Brain microvascular endothelial cell (primary cell): ENCODE data around the gene CRTC3.

ENCODE experiments used
- DNase-seq: peaks from one replicate; pipeline ENCODE4 v3.0.0-alpha.2; 2020
- H3K27ac ChIP-seq: fragments of 250-450 bp; sonication (Bioruptor Pico); 2 replicates; pipeline ENCODE4 v1.5.1; 2020; ENCODE audit warnings: mild to moderate bottlenecking, moderate library complexity
- H3K27me3 ChIP-seq: fragments of 250-450 bp; sonication (Bioruptor Pico); replicated peaks from 2 replicates; pipeline ENCODE4 v1.5.1; 2020; ENCODE audit warnings: mild to moderate bottlenecking
- H3K36me3 ChIP-seq: fragments of 250-450 bp; sonication (Bioruptor Pico); replicated peaks from 2 replicates; pipeline ENCODE4 v1.5.1; 2020; ENCODE audit warnings: mild to moderate bottlenecking
- H3K4me3 ChIP-seq: 2 replicates; pipeline ENCODE4 v1.5.1; 2011; ENCODE audit warnings: low read depth, mild to moderate bottlenecking, control low read depth, low read length, moderate library complexity
- in situ Hi-C: cut with HindIII; loops from 2 replicates; pipeline ENCODE4 v1.10.0; 2017; ENCODE audit warnings: low sequenced_read_pairs, low pct_ligation_motif_present
- TF ChIP-seq, protein P1 (sequence below): IDR thresholded peaks from 2 replicates; pipeline ENCODE4 v1.5.1; 2011; ENCODE audit warnings: low read depth, mild to moderate bottlenecking, moderate library complexity, low read length, control low read depth, inconsistent platforms; ENCODE audit errors: missing control alignments

CRTC3 gene

GRCh38 chr15:90585863-90586262 is 56.1 kb downstream of the CRTC3 start:
- TF ChIP-seq, protein P1, sequence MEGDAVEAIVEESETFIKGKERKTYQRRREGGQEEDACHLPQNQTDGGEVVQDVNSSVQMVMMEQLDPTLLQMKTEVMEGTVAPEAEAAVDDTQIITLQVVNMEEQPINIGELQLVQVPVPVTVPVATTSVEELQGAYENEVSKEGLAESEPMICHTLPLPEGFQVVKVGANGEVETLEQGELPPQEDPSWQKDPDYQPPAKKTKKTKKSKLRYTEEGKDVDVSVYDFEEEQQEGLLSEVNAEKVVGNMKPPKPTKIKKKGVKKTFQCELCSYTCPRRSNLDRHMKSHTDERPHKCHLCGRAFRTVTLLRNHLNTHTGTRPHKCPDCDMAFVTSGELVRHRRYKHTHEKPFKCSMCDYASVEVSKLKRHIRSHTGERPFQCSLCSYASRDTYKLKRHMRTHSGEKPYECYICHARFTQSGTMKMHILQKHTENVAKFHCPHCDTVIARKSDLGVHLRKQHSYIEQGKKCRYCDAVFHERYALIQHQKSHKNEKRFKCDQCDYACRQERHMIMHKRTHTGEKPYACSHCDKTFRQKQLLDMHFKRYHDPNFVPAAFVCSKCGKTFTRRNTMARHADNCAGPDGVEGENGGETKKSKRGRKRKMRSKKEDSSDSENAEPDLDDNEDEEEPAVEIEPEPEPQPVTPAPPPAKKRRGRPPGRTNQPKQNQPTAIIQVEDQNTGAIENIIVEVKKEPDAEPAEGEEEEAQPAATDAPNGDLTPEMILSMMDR: no peak
- in situ Hi-C loops: no loop called here

DNA sequence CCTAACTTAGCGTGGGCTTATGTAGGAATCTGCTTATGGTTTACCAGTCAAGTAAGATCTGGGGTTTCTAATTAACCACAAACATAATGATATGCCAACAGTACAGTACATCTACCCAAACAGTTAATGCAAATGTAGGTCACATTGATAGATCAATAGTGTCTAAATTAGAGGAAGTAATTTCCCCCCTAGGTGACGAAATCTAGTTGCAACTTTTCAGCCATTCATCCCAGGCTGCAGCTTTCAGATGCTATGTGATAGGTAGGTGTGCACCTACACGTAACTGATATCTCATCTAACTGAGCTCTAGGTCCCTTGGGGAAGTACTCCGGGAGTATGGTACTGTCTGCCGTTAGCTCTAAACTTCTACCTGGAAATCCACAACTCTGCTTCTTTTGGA is 57.2 kb downstream of the CRTC3 start:
- no peak for DNase-seq
- Histone ChIP-seq H3K27me3 (no peaks in the 10 kb centered on the region), H3K36me3 (no peaks in the 10 kb centered on the region), H3K27ac (no peak overlapping the region), H3K4me3 (no peak overlapping the region)
- in situ Hi-C loops: no loop called here
- TF ChIP-seq, protein P1: no peak

More at GRCh38 chr15:90585863-90586262, 56.1 kb downstream of the CRTC3 start:
- H3K27ac ChIP-seq: no peak overlapping the region
- peak; percentile 40 for DNase-seq
- no peaks in the 10 kb centered on the region for H3K36me3 ChIP-seq
- H3K4me3 ChIP-seq: no peak overlapping the region
- H3K27me3 ChIP-seq: no peaks in the 10 kb centered on the region

DNA sequence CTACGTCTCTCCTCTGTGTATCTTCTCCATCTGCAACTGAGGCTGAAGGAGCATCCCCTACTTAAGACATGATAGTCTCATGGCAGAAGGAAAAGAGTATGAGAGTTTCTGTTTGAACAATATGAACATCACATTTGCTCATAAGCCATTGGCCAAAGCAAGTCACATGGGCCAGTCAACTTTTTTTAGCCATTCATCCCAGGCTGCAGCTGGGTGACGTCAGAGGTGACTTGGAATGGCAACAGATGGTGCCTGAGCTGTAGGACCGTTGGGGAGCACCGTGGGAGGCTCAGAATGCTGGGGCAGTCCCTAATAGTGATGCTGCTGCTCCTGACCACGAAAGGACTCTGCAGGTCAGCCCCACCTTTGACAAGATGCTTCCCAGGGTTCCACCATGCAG is 58.7 kb downstream of the CRTC3 start:
- TF ChIP-seq, protein P1: no peak
- H3K27ac ChIP-seq: no peak overlapping the region
- in situ Hi-C loops: no loop called here

DNA sequence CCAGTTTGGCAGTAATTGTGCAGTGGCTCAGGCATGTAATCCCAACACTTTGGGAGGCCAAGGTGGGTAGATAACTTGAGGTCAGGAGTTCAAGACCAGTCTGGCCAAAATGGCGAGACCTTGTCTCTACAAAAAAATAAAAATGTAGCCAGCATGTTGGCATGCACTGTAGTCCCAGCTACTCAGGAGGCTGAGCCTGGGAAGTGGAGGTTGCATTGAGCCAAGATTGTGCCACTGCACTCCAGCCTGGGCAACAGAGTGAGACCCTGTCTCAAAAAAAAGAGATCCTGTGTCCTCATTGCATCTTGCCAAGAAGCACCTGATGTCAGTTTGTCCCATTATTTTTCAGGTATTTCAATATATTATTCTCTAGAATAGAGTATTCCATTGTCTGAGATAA is 61.8 kb downstream of the CRTC3 start:
- Histone ChIP-seq H3K27me3 (no peaks in the 10 kb centered on the region), H3K4me3 (no peak overlapping the region), H3K27ac (peak overlapping the region; percentile 49), H3K36me3 (no peaks in the 10 kb centered on the region)
- in situ Hi-C loops: no loop called here
- TF ChIP-seq, protein P1: no peak
- no peak for DNase-seq

More for the DNA sequence above, 58.7 kb downstream of the CRTC3 start:
- Histone ChIP-seq H3K27me3 (no peaks in the 10 kb centered on the region), H3K36me3 (no peaks in the 10 kb centered on the region), H3K4me3 (no peak overlapping the region)
- peak; percentile 20 for DNase-seq

- Histone ChIP-seq H3K36me3 (no peaks in the 10 kb centered on the region), H3K27ac (peak overlapping the region; percentile 49), H3K27me3 (no peaks in the 10 kb centered on the region), H3K4me3 (no peak overlapping the region)
- in situ Hi-C loops: no loop called here
- peak; percentile 25 for DNase-seq
- TF ChIP-seq, protein P1: no peak
These were observed 62.6 kb downstream of the CRTC3 start for GRCh38 chr15:90592131-90592881.
